Mucosa of rectum (tissue), 2 donors: ENCODE data around the gene FBL.
"Not testable (repeated sequence)": the region's sequence is repeated elsewhere in the genome, so short reads cannot be mapped to it uniquely, and the experiment has no call there.

ENCODE experiments used
- H3K27ac ChIP-seq, 2 donors: one replicate each; pipeline ENCODE4 v1.7.0; 2013; ENCODE audit warnings: inconsistent platforms in 2 of 2, low read depth in 2 of 2, low read length in 2 of 2
- H3K27me3 ChIP-seq, 2 donors: one replicate each; pipeline ENCODE4 v1.7.0; 2013; ENCODE audit warnings: low read length in 2 of 2; ENCODE audit not compliant: control insufficient read depth in 2 of 2, insufficient read depth in 2 of 2
- H3K36me3 ChIP-seq, 2 donors: one replicate each; pipeline ENCODE4 v1.7.0; 2013; ENCODE audit warnings: low read length in 2 of 2; ENCODE audit not compliant: control insufficient read depth in 2 of 2, insufficient read depth in 2 of 2
- H3K4me1 ChIP-seq, 2 donors: one replicate each; pipeline ENCODE4 v1.7.0; 2013; ENCODE audit warnings: low read length in 2 of 2, mild to moderate bottlenecking in 1 of 2; ENCODE audit not compliant: control insufficient read depth in 2 of 2, insufficient read depth in 2 of 2
- H3K4me3 ChIP-seq, 2 donors: one replicate each; pipeline ENCODE4 v1.7.0; 2013; ENCODE audit warnings: low read length in 2 of 2
- H3K9ac ChIP-seq, 2 donors: one replicate each; pipeline ENCODE4 v1.7.0; 2013; ENCODE audit warnings: low read length in 2 of 2, low read depth in 1 of 2, mild to moderate bottlenecking in 1 of 2
- H3K9me3 ChIP-seq, 2 donors: one replicate each; pipeline ENCODE4 v1.7.0; 2013; ENCODE audit warnings: low read length in 2 of 2; ENCODE audit not compliant: control insufficient read depth in 2 of 2
- donor health status: healthy.
- donor health status: Normal muscosa, but diverticular disease.

Gene FBL

DNA sequence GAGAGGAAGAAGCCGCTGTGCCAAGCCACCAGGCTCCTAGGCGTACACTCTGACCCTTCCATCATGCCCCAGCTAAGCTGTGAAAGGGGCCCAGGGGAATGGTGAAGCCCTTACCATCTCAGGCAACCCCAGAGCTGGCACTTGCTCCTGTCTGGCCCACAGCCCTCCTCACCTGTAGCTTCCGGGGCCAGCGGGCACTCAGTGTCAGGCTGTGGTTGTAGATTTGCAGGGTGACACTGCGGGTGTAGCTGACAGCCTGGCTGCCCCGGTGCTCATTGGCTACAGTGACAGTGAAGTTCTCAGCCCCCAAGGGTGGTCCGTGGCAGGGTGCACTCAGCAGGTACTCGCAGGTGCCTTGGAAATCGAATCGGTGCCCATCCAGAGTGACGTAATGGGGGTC is 30.3 kb upstream of the FBL start:
- H3K27me3 ChIP-seq, H3K4me1 ChIP-seq, H3K9me3 ChIP-seq: not testable (repeated sequence)

DNA sequence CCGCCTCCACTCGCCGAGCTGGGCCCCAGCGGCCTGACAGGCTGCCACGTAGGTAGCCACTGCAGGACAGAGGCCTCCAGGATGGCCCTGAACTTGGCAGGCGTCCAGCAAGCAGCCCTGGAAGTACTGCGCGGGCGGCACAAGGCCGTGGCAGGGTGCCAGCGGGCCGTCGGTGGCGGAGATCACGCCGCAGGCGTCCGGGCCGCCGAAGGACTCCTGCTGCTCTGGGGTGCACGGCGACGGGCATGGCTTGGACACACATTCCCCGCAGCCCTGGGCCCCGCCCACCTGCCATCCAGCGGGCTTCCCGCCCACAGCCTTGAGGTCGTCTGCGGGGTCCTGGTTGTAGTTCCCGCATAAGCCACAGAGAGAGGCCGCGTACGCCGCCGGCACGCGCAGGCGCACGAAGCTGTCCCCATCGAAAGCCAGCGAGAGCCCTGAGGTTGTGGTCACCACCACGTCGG is 29.3 kb upstream of the FBL start:
- H3K27ac ChIP-seq, H3K9me3 ChIP-seq, H3K27me3 ChIP-seq, H3K9ac ChIP-seq, H3K4me1 ChIP-seq, H3K4me3 ChIP-seq: not testable (repeated sequence)
- peaks cover 23 to 40% of the 10 kb centered on the region in 2 donors for H3K36me3 ChIP-seq

More for the DNA sequence above, 30.3 kb upstream of the FBL start:
- H3K36me3 ChIP-seq, result peaks cover 22 to 36% of the 10 kb centered on the region in 2 donors
- not testable (repeated sequence) for H3K27ac ChIP-seq, H3K4me3 ChIP-seq, H3K9ac ChIP-seq

GRCh38 chr19:39874404-39874803 is 28.2 kb upstream of the FBL start:
- no peaks in the 10 kb centered on the region for H3K9me3 ChIP-seq
- no peaks in the 10 kb centered on the region for H3K4me1 ChIP-seq
- H3K27ac ChIP-seq, result no peak overlapping the region
- H3K27me3 ChIP-seq, result no peaks in the 10 kb centered on the region
- no peak overlapping the region for H3K9ac ChIP-seq
- no peak overlapping the region for H3K4me3 ChIP-seq
- peaks cover 28 to 37% of the 10 kb centered on the region in 2 donors for H3K36me3 ChIP-seq

DNA sequence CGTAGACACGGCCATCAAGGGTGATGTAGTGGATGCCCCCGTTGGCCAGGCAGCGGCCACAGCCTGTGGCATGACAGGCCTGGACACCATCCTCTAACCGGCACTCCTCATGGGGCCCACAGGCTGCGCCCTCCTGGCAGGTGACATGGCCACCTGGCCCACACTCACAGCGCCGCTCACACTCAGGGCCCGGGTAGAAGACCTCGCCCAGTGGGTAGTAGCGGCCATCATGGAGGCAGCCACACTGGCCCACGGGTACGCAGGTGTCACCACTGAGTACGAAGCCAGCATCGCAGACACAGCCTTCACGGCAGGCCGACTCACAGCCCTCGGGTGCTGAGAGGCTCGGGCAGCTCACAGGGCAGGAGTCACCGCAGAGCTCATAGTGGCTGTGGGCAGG is 27.2 kb upstream of the FBL start:
- Histone ChIP-seq H3K4me1 (no peaks in the 10 kb centered on the region), H3K27me3 (no peaks in the 10 kb centered on the region), H3K36me3 (peaks cover 30 to 36% of the 10 kb centered on the region in 2 donors)

GRCh38 chr19:39871886-39872866 is 26.0 kb upstream of the FBL start:
- no peak overlapping the region for H3K4me3 ChIP-seq
- H3K27me3 ChIP-seq, result no peaks in the 10 kb centered on the region
- H3K9ac ChIP-seq, result no peak overlapping the region
- no peak overlapping the region for H3K27ac ChIP-seq
- H3K9me3 ChIP-seq, result no peaks in the 10 kb centered on the region
- H3K4me1 ChIP-seq, result no peaks in the 10 kb centered on the region
- peaks cover 34 to 36% of the 10 kb centered on the region in 2 donors for H3K36me3 ChIP-seq

More for the DNA sequence above, 27.2 kb upstream of the FBL start:
- Histone ChIP-seq H3K27ac (no peak overlapping the region), H3K9ac (no peak overlapping the region), H3K9me3 (no peaks in the 10 kb centered on the region), H3K4me3 (no peak overlapping the region)

DNA sequence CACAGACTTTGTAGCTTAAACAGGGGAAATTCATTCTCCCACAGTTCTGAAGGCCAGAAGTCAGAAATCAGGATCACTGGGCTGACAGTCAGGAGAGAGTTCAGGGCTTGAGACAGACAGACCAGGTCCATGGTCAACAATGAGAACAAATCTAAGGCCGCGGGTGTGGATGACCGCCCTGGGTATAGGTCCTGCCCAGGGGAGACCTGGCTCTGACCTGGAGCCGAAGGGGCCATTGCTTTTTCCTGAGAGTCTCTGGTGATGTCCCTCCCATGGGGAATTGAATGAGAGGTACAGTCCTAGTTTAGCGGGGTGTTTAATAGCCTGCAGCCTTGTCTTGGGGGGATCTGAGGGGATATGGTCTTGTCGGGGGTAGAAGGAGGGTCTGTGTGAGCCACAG is 25.2 kb upstream of the FBL start:
- H3K4me1 ChIP-seq, result no peaks in the 10 kb centered on the region
- H3K9me3 ChIP-seq, result no peaks in the 10 kb centered on the region
- H3K27me3 ChIP-seq, result no peaks in the 10 kb centered on the region
- H3K36me3 ChIP-seq, result peaks cover 42 to 44% of the 10 kb centered on the region in 2 donors
- H3K4me3 ChIP-seq, result no peak overlapping the region
- no peak overlapping the region for H3K9ac ChIP-seq
- H3K27ac ChIP-seq, result no peak overlapping the region

DNA sequence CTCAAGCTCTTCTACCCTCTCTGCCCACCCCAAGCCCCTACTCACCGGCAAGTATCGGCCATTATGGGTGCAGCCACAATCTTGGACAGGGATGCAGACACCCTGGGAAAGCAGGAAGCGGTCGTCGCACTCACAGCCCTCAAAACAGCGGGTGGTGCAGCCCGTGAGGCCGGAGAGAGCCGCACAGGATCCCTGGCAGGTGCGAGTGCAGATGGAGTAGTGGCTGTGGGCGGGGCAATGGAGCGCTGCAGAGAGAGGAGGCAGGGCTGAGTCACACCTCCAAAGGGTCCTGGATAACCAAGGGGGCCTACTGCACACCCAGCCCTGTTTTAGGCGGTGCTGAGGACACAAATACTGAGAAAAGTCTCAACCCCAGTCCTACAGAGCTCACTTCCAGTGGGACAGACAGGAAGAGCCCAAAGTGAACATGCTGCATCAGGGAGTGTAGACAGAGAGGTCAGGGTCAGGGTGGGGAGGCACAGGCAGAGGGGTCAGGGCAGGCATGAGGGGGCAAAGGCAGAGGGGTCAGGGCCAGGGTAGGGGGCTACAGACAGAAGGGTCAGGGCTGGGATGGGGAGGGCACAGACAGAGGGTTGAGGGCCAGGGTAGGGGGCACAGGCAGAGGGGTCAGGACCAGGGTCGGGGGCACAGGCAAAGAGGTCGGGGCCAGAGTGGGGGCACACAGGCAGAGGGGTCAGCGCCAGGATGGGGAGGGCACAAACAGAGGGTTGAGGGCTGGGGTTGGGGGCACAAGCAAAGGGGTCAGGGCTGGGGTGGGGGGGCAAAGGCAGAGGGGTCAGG is 24.2 kb upstream of the FBL start:
- H3K36me3 ChIP-seq, result peaks cover 42 to 44% of the 10 kb centered on the region in 2 donors
- no peaks in the 10 kb centered on the region for H3K4me1 ChIP-seq
- H3K9me3 ChIP-seq, result no peaks in the 10 kb centered on the region
- H3K27me3 ChIP-seq, result no peaks in the 10 kb centered on the region
- no peak overlapping the region for H3K27ac ChIP-seq
- H3K9ac ChIP-seq, result no peak overlapping the region
- no peak overlapping the region for H3K4me3 ChIP-seq

DNA sequence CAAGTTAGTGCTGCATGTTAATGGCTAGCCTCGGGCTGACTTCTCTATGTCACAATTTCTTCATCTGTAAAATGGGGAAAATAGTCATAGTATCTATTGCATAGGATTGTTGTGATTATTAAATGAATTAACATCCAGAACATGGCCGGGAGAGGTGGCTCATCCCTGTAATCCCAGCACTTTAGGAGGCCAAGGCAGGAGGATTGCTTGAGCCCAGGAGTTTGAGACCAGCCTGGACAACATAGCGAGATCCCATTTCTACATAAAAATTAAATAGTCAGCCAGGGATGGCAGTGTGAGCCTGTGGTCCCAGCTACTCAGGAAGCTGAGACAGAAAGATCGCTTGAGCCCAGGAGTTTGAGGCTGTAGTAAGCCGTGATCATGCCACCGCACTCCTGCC is 21.8 kb upstream of the FBL start:
- peaks cover 39 to 42% of the 10 kb centered on the region in 2 donors for H3K36me3 ChIP-seq
- no peaks in the 10 kb centered on the region for H3K4me1 ChIP-seq
- H3K4me3 ChIP-seq, result no peak overlapping the region
- no peak overlapping the region for H3K9ac ChIP-seq
- no peaks in the 10 kb centered on the region for H3K9me3 ChIP-seq
- H3K27me3 ChIP-seq, result no peaks in the 10 kb centered on the region
- no peak overlapping the region for H3K27ac ChIP-seq

DNA sequence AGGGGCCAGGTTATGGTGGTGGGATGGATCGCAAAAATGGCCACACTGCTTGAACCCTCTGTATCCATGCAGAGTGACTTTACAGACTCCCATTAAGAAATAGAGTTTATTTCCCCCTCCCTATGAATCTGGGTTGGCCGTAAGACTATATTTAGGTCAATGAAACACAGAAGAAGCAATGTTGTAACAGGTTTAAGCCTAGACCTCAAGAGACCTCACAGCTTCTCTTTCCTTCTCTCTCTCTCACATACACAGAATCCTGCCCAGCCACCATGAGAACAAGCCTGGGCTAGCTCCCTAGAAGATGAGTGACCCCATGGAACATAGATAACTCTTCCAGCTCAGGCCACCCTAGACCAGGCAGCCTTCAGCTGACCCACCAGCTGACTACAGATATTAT is 21.0 kb upstream of the FBL start:
- Histone ChIP-seq H3K9me3 (no peaks in the 10 kb centered on the region), H3K4me3 (no peak overlapping the region), H3K4me1 (no peaks in the 10 kb centered on the region), H3K27me3 (no peaks in the 10 kb centered on the region), H3K36me3 (peaks cover 36 to 39% of the 10 kb centered on the region in 2 donors), H3K9ac (no peak overlapping the region), H3K27ac (no peak overlapping the region)

DNA sequence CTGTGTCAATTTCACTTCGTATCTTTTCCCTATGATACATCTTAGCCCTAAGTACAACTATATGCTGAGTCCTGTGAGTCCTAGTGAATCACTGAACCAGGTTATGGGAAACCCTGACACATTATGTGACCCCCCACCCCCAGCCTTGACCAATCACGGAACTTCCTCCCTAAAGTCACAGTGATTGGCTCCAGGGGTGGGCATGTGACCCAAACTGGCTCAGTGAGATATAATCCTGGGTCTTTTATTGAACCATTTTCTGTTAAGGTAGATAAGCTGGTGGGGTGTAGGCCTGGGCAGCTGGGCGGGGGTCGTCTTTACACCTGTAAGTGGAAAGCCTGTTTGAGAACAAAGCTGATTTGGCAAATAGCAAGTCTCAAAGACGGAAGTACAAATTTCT is 19.8 kb upstream of the FBL start:
- Histone ChIP-seq H3K36me3 (peaks cover 25 to 36% of the 10 kb centered on the region in 2 donors), H3K4me3 (no peak overlapping the region)

More for the DNA sequence above, 19.8 kb upstream of the FBL start:
- Histone ChIP-seq H3K27ac (no peak overlapping the region), H3K9ac (no peak overlapping the region), H3K27me3 (no peaks in the 10 kb centered on the region), H3K4me1 (no peaks in the 10 kb centered on the region), H3K9me3 (no peaks in the 10 kb centered on the region)
